ENCODE results near the gene NRXN3.

The NRXN3 gene

GRCh38 chr14:78627114-78627513, 456.9 kb downstream of the NRXN3 start:
- H3K4me1 Mint-ChIP-seq (ENCODE audit: low read depth) = no peaks in the 10 kb centered on the region
- H3K27me3 Mint-ChIP-seq (ENCODE audit: low read depth) = no peaks in the 10 kb centered on the region
- no peaks in the 10 kb centered on the region for H3K36me3 Mint-ChIP-seq (ENCODE audit: low read depth)
- no peak overlapping the region for H3K27ac Mint-ChIP-seq
- no peaks in the 10 kb centered on the region for H3K9me3 Mint-ChIP-seq
- no peak overlapping the region for H3K4me3 Mint-ChIP-seq

- H3K36me3 Mint-ChIP-seq (ENCODE audit: low read depth) = no peaks in the 10 kb centered on the region
- no peaks in the 10 kb centered on the region for H3K4me1 Mint-ChIP-seq (ENCODE audit: low read depth)
- H3K4me3 Mint-ChIP-seq = no peak overlapping the region
- H3K27ac Mint-ChIP-seq = no peak overlapping the region
- no peaks in the 10 kb centered on the region for H3K9me3 Mint-ChIP-seq
- no peaks in the 10 kb centered on the region for H3K27me3 Mint-ChIP-seq (ENCODE audit: low read depth)
Measured at GRCh38 chr14:78631551-78631950, 461.4 kb downstream of the NRXN3 start.

GRCh38 chr14:78633752-78634151, 463.6 kb downstream of the NRXN3 start:
- Mint-ChIP-seq H3K27ac (no peak overlapping the region), H3K36me3 (ENCODE audit: low read depth) (no peaks in the 10 kb centered on the region), H3K4me3 (no peak overlapping the region), H3K9me3 (no peaks in the 10 kb centered on the region), H3K27me3 (ENCODE audit: low read depth) (no peaks in the 10 kb centered on the region), H3K4me1 (ENCODE audit: low read depth) (no peaks in the 10 kb centered on the region)

GRCh38 chr14:78637489-78637888, 467.3 kb downstream of the NRXN3 start:
- H3K27ac Mint-ChIP-seq = no peak overlapping the region
- H3K9me3 Mint-ChIP-seq = no peaks in the 10 kb centered on the region
- no peaks in the 10 kb centered on the region for H3K36me3 Mint-ChIP-seq (ENCODE audit: low read depth)
- H3K4me3 Mint-ChIP-seq = no peak overlapping the region
- no peaks in the 10 kb centered on the region for H3K27me3 Mint-ChIP-seq (ENCODE audit: low read depth)
- no peaks in the 10 kb centered on the region for H3K4me1 Mint-ChIP-seq (ENCODE audit: low read depth)

- H3K4me1 Mint-ChIP-seq (ENCODE audit: low read depth) = no peaks in the 10 kb centered on the region
- H3K36me3 Mint-ChIP-seq (ENCODE audit: low read depth) = no peaks in the 10 kb centered on the region
- no peak overlapping the region for H3K27ac Mint-ChIP-seq
- no peaks in the 10 kb centered on the region for H3K27me3 Mint-ChIP-seq (ENCODE audit: low read depth)
- no peaks in the 10 kb centered on the region for H3K9me3 Mint-ChIP-seq
- no peak overlapping the region for H3K4me3 Mint-ChIP-seq
Measured at GRCh38 chr14:78637908-78638475, 467.8 kb downstream of the NRXN3 start.

GRCh38 chr14:78638926-78639325, 468.8 kb downstream of the NRXN3 start:
- H3K4me1 Mint-ChIP-seq (ENCODE audit: low read depth) = no peaks in the 10 kb centered on the region
- no peak overlapping the region for H3K27ac Mint-ChIP-seq
- H3K27me3 Mint-ChIP-seq (ENCODE audit: low read depth) = no peaks in the 10 kb centered on the region
- H3K9me3 Mint-ChIP-seq = no peaks in the 10 kb centered on the region
- H3K36me3 Mint-ChIP-seq (ENCODE audit: low read depth) = no peaks in the 10 kb centered on the region
- no peak overlapping the region for H3K4me3 Mint-ChIP-seq

GRCh38 chr14:78644824-78645559, 474.8 kb downstream of the NRXN3 start:
- Mint-ChIP-seq H3K9me3 (no peaks in the 10 kb centered on the region), H3K4me1 (ENCODE audit: low read depth) (no peaks in the 10 kb centered on the region), H3K4me3 (no peak overlapping the region), H3K36me3 (ENCODE audit: low read depth) (no peaks in the 10 kb centered on the region), H3K27me3 (ENCODE audit: low read depth) (no peaks in the 10 kb centered on the region), H3K27ac (no peak overlapping the region)

- H3K9me3 Mint-ChIP-seq = no peaks in the 10 kb centered on the region
- H3K36me3 Mint-ChIP-seq (ENCODE audit: low read depth) = no peaks in the 10 kb centered on the region
- no peak overlapping the region for H3K27ac Mint-ChIP-seq
- H3K4me1 Mint-ChIP-seq (ENCODE audit: low read depth) = no peaks in the 10 kb centered on the region
- no peak overlapping the region for H3K4me3 Mint-ChIP-seq
- H3K27me3 Mint-ChIP-seq (ENCODE audit: low read depth) = no peaks in the 10 kb centered on the region
Measured at GRCh38 chr14:78652727-78653126, 482.6 kb downstream of the NRXN3 start.

GRCh38 chr14:78653173-78653572, 483.0 kb downstream of the NRXN3 start:
- Mint-ChIP-seq H3K36me3 (ENCODE audit: low read depth) (no peaks in the 10 kb centered on the region), H3K27ac (no peak overlapping the region), H3K4me1 (ENCODE audit: low read depth) (no peaks in the 10 kb centered on the region), H3K4me3 (no peak overlapping the region), H3K9me3 (no peaks in the 10 kb centered on the region), H3K27me3 (ENCODE audit: low read depth) (no peaks in the 10 kb centered on the region)

- H3K27me3 Mint-ChIP-seq (ENCODE audit: low read depth) = no peaks in the 10 kb centered on the region
- no peak overlapping the region for H3K4me3 Mint-ChIP-seq
- H3K27ac Mint-ChIP-seq = no peak overlapping the region
- no peaks in the 10 kb centered on the region for H3K36me3 Mint-ChIP-seq (ENCODE audit: low read depth)
- H3K4me1 Mint-ChIP-seq (ENCODE audit: low read depth) = no peaks in the 10 kb centered on the region
- H3K9me3 Mint-ChIP-seq = peaks cover 5% of the 10 kb centered on the region
Measured at GRCh38 chr14:78657451-78657850, 487.3 kb downstream of the NRXN3 start.

GRCh38 chr14:78664841-78665240, 494.7 kb downstream of the NRXN3 start:
- H3K27me3 Mint-ChIP-seq (ENCODE audit: low read depth) = no peaks in the 10 kb centered on the region
- H3K4me1 Mint-ChIP-seq (ENCODE audit: low read depth) = no peaks in the 10 kb centered on the region
- H3K9me3 Mint-ChIP-seq = no peaks in the 10 kb centered on the region
- H3K36me3 Mint-ChIP-seq (ENCODE audit: low read depth) = no peaks in the 10 kb centered on the region
- no peak overlapping the region for H3K27ac Mint-ChIP-seq
- H3K4me3 Mint-ChIP-seq = no peak overlapping the region

- Mint-ChIP-seq H3K9me3 (no peaks in the 10 kb centered on the region), H3K27ac (no peak overlapping the region), H3K4me3 (no peak overlapping the region), H3K4me1 (ENCODE audit: low read depth) (no peaks in the 10 kb centered on the region), H3K27me3 (ENCODE audit: low read depth) (no peaks in the 10 kb centered on the region), H3K36me3 (ENCODE audit: low read depth) (no peaks in the 10 kb centered on the region)
Measured at GRCh38 chr14:78666336-78667056, 496.3 kb downstream of the NRXN3 start.

GRCh38 chr14:78667141-78667540, 497.0 kb downstream of the NRXN3 start:
- Mint-ChIP-seq H3K4me3 (no peak overlapping the region), H3K36me3 (ENCODE audit: low read depth) (no peaks in the 10 kb centered on the region), H3K27me3 (ENCODE audit: low read depth) (no peaks in the 10 kb centered on the region), H3K9me3 (no peaks in the 10 kb centered on the region), H3K27ac (no peak overlapping the region), H3K4me1 (ENCODE audit: low read depth) (no peaks in the 10 kb centered on the region)

- H3K4me3 Mint-ChIP-seq = no peak overlapping the region
- no peaks in the 10 kb centered on the region for H3K27me3 Mint-ChIP-seq (ENCODE audit: low read depth)
Measured at GRCh38 chr14:78673845-78674244, 503.7 kb downstream of the NRXN3 start.

GRCh38 chr14:78674820-78675219, 504.6 kb downstream of the NRXN3 start:
- H3K9me3 Mint-ChIP-seq = no peaks in the 10 kb centered on the region
- no peaks in the 10 kb centered on the region for H3K27me3 Mint-ChIP-seq (ENCODE audit: low read depth)
- no peaks in the 10 kb centered on the region for H3K36me3 Mint-ChIP-seq (ENCODE audit: low read depth)
- H3K27ac Mint-ChIP-seq = no peak overlapping the region
- no peaks in the 10 kb centered on the region for H3K4me1 Mint-ChIP-seq (ENCODE audit: low read depth)
- H3K4me3 Mint-ChIP-seq = no peak overlapping the region

More at GRCh38 chr14:78673845-78674244, 503.7 kb downstream of the NRXN3 start:
- H3K9me3 Mint-ChIP-seq = no peaks in the 10 kb centered on the region
- no peaks in the 10 kb centered on the region for H3K36me3 Mint-ChIP-seq (ENCODE audit: low read depth)
- no peak overlapping the region for H3K27ac Mint-ChIP-seq
- no peaks in the 10 kb centered on the region for H3K4me1 Mint-ChIP-seq (ENCODE audit: low read depth)
